ENCODE data around the gene DNM1L. TPM values are rescaled to one million over a fixed set of nuclear protein-coding genes. Genes with fewer than 3 reads are reported as not detected.

DNM1L gene
- total RNA-seq, 4 donors from 2014 or later: 22.2 to 45.1 (median 28.4) TPM

GRCh38 chr12:32785557-32785956 is 106.5 kb downstream of the DNM1L start:
- no peak for DNase-seq (ENCODE audit: low spot score in 2 of 2)
- H3K4me3 ChIP-seq (ENCODE audit: low read depth, poor library complexity, severe bottlenecking): no peak overlapping the region
- intact Hi-C loops (cut with DNase I; ENCODE audit: low total_unique reads): no loop called here
- TF ChIP-seq CTCF (IDR thresholded peaks at IDR 0.05) (no peak), POLR2A (IDR thresholded peaks at IDR 0.05) (no peak)
- 67 to 76% methylated on average over 5 of the region's 5 CpGs for WGBS, 2 donors

- 84% methylated on average over 4 of the region's 4 CpGs for WGBS, 2 donors
Measured at GRCh38 chr12:32788405-32788804, 109.3 kb downstream of the DNM1L start.

GRCh38 chr12:32789446-32789845 is 110.3 kb downstream of the DNM1L start:
- TF ChIP-seq CTCF (IDR thresholded peaks at IDR 0.05) (no peak), POLR2A (IDR thresholded peaks at IDR 0.05) (no peak)
- intact Hi-C loops (cut with DNase I; ENCODE audit: low total_unique reads): no loop called here
- no peak overlapping the region for H3K4me3 ChIP-seq (ENCODE audit: low read depth, poor library complexity, severe bottlenecking)
- no peak for DNase-seq (ENCODE audit: low spot score in 2 of 2)

More at GRCh38 chr12:32788405-32788804, 109.3 kb downstream of the DNM1L start:
- DNase-seq (ENCODE audit: low spot score in 2 of 2): no peak
- intact Hi-C loops (cut with DNase I; ENCODE audit: low total_unique reads): no loop called here
- TF ChIP-seq POLR2A (IDR thresholded peaks at IDR 0.05): no peak
- no peak overlapping the region for H3K4me3 ChIP-seq (ENCODE audit: low read depth, poor library complexity, severe bottlenecking)

GRCh38 chr12:32789916-32790315 is 110.8 kb downstream of the DNM1L start:
- intact Hi-C loops (cut with DNase I; ENCODE audit: low total_unique reads): no loop called here
- no peak for TF ChIP-seq POLR2A (IDR thresholded peaks at IDR 0.05)
- no peak for TF ChIP-seq CTCF (IDR thresholded peaks at IDR 0.05)

GRCh38 chr12:32794281-32794680 is 115.2 kb downstream of the DNM1L start:
- H3K4me3 ChIP-seq (ENCODE audit: low read depth, poor library complexity, severe bottlenecking): no peak overlapping the region
- DNase-seq (ENCODE audit: low spot score in 2 of 2): no peak
- TF ChIP-seq POLR2A (IDR thresholded peaks at IDR 0.05) (no peak), CTCF (IDR thresholded peaks at IDR 0.05) (no peak)
- 74 to 86% methylated on average over 4 of the region's 4 CpGs for WGBS, 2 donors
- intact Hi-C loops (cut with DNase I; ENCODE audit: low total_unique reads): no loop called here

More at GRCh38 chr12:32789916-32790315, 110.8 kb downstream of the DNM1L start:
- H3K4me3 ChIP-seq (ENCODE audit: low read depth, poor library complexity, severe bottlenecking): no peak overlapping the region
- DNase-seq (ENCODE audit: low spot score in 2 of 2): no peak
- WGBS, 2 donors: 46 to 49% methylated on average over 2 of the region's 2 CpGs

Other genes with a start within 250 kb of the DNM1L start
- 10 to 100 TPM; 16.9 to 35.7 (median 19.8) TPM for gene YARS2, start 76.6 kb downstream of the DNM1L start, total RNA-seq
- 10 to 100 TPM in 2 of 4 donors, 1 to 10 TPM in 2; 7.5 to 10.5 (median 9.2) TPM for gene PKP2, start 217.5 kb downstream of the DNM1L start, total RNA-seq

All from lower leg skin (tissue), 4 donors.